Activated CD8-positive, alpha-beta memory T cell treated with anti-CD3 and anti-CD28 coated beads for 36 hours (primary cell): Measurements from ENCODE around the gene USP17L17. TPM values are rescaled to one million over a fixed set of nuclear protein-coding genes. Genes with fewer than 3 reads are reported as not detected.
"Not testable (repeated sequence)": the region's sequence is repeated elsewhere in the genome, so short reads cannot be mapped to it uniquely, and the experiment has no call there.

ENCODE experiments used
- CTCF ChIA-PET: fragments of 350-600 bp; sonication (Branson Sonifier 250); formaldehyde crosslinking; loops from one replicate; lab custom pipeline; 2021; ENCODE audit warnings: antibody characterized with exemption; lab: Charles Lee
- POLR2A ChIA-PET: fragments of 350-600 bp; sonication (Branson Sonifier 250); formaldehyde crosslinking; loops from one replicate; lab custom pipeline; 2021; ENCODE audit warnings: antibody characterized with exemption; lab: Charles Lee
- total RNA-seq, 2 experiments: library from RNA; stranded (reverse); gene quantifications; one replicate each; pipeline ENCODE4 v1.2.3, GENCODE V29; 2021

The USP17L17 gene, protein sequence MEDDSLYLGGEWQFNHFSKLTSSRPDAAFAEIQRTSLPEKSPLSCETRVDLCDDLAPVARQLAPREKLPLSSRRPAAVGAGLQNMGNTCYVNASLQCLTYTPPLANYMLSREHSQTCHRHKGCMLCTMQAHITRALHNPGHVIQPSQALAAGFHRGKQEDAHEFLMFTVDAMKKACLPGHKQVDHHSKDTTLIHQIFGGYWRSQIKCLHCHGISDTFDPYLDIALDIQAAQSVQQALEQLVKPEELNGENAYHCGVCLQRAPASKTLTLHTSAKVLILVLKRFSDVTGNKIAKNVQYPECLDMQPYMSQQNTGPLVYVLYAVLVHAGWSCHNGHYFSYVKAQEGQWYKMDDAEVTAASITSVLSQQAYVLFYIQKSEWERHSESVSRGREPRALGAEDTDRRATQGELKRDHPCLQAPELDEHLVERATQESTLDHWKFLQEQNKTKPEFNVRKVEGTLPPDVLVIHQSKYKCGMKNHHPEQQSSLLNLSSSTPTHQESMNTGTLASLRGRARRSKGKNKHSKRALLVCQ
- total RNA-seq: not detected

DNA sequence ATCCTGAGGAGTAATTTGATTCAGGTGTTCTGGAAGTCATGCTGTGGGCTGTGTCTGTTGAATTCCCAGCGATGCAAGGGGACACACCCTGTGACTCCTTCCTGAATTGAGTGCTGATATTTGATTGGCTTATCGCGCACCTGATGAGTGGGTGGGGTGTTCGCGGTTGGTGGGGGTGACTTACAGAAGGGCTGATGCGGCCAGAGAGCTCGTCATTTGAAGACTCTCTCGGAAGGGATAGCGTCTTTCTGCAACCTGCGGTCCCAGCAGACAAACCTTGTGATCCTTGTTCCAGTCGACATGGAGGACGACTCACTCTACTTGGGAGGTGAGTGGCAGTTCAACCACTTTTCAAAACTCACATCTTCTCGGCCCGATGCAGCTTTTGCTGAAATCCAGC is at the start of gene USP17L17:
USP17L17 (plus strand) TSS at position 301 of the 400 bp plus-strand sequence; CDS start at position 301, 0 bp downstream.
- POLR2A ChIA-PET, CTCF ChIA-PET: not testable (repeated sequence)

DNA sequence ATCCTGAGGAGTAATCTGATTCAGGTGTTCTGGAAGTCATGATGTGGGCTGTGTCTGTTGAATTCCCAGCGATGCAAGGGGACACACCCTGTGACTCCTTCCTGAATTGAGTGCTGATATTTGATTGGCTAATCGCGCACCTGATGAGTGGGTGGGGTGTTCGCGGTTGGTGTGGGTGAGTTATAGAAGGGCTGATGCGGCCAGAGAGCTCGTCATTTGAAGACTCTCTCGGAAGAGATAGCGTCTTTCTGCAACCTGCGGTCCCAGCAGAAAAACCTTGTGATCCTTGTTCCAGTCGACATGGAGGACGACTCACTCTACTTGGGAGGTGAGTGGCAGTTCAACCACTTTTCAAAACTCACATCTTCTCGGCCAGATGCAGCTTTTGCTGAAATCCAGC is 33.3 kb upstream of the USP17L17 start, which contains the start of gene USP17L10:
USP17L10 (plus strand) TSS at position 301 of the 400 bp plus-strand sequence; CDS start at position 301, 0 bp downstream.
- CTCF ChIA-PET, POLR2A ChIA-PET: not testable (repeated sequence)

DNA sequence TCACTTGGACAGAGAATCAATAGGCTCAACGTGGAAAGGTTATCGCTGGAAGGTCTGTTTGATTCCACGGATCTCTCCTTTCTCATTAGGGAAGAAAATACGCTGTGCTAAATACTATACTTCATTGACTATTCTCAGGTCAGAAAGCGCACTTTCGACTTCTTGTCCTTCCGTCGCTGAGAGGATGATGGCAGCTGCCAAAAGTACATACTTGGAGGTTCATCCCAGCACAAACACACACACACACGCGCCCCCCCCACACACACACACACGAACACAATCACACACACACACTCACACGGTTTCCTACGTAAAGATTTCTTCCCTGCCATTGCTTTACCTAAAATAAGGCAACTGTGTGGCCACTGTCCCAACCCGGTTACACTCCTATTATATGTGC is 29.0 kb upstream of the USP17L17 start:
- POLR2A ChIA-PET: not testable (repeated sequence)

DNA sequence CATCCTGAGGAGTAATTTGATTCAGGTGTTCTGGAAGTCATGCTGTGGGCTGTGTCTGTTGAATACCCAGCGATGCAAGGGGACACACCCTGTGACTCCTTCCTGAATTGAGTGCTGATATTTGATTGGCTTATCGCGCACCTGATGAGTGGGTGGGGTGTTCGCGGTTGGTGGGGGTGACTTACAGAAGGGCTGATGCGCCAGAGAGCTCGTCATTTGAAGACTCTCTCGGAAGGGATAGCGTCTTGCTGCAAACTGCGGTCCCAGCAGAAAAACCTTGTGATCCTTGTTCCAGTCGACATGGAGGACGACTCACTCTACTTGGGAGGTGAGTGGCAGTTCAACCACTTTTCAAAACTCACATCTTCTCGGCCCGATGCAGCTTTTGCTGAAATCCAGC is 28.6 kb upstream of the USP17L17 start, which contains the start of gene USP17L11:
USP17L11 (plus strand) TSS at position 301 of the 400 bp plus-strand sequence; CDS start at position 301, 0 bp downstream.
- CTCF ChIA-PET, POLR2A ChIA-PET: not testable (repeated sequence)

More for the DNA sequence above, 29.0 kb upstream of the USP17L17 start:
- CTCF ChIA-PET: not testable (repeated sequence)

DNA sequence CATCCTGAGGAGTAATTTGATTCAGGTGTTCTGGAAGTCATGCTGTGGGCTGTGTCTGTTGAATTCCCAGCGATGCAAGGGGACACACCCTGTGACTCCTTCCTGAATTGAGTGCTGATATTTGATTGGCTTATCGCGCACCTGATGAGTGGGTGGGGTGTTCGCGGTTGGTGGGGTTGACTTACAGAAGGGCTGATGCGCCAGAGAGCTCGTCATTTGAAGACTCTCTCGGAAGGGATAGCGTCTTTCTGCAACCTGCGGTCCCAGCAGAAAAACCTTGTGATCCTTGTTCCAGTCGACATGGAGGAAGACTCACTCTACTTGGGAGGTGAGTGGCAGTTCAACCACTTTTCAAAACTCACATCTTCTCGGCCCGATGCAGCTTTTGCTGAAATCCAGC is 23.8 kb upstream of the USP17L17 start, which contains the start of gene USP17L12:
USP17L12 (plus strand) TSS at position 301 of the 400 bp plus-strand sequence; CDS start at position 301, 0 bp downstream.
- CTCF ChIA-PET, POLR2A ChIA-PET: not testable (repeated sequence)

DNA sequence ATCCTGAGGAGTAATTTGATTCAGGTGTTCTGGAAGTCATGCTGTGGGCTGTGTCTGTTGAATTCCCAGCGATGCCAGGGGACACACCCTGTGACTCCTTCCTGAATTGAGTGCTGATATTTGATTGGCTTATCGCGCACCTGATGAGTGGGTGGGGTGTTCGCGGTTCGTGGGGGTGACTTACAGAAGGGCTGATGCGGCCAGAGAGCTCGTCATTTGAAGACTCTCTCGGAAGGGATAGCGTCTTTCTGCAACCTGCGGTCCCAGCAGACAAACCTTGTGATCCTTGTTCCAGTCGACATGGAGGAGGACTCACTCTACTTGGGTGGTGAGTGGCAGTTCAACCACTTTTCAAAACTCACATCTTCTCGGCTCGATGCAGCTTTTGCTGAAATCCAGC is 19.1 kb upstream of the USP17L17 start, which contains the start of gene USP17L13:
USP17L13 (plus strand) TSS at position 301 of the 400 bp plus-strand sequence; CDS start at position 301, 0 bp downstream.
- CTCF ChIA-PET, POLR2A ChIA-PET: not testable (repeated sequence)

DNA sequence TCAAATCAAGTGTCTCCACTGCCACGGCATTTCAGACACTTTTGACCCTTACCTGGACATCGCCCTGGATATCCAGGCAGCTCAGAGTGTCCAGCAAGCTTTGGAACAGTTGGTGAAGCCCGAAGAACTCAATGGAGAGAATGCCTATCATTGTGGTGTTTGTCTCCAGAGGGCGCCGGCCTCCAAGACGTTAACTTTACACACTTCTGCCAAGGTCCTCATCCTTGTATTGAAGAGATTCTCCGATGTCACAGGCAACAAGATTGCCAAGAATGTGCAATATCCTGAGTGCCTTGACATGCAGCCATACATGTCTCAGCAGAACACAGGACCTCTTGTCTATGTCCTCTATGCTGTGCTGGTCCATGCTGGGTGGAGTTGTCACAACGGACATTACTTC is 13.4 kb upstream of the USP17L17 start:
- CTCF ChIA-PET, POLR2A ChIA-PET: not testable (repeated sequence)

DNA sequence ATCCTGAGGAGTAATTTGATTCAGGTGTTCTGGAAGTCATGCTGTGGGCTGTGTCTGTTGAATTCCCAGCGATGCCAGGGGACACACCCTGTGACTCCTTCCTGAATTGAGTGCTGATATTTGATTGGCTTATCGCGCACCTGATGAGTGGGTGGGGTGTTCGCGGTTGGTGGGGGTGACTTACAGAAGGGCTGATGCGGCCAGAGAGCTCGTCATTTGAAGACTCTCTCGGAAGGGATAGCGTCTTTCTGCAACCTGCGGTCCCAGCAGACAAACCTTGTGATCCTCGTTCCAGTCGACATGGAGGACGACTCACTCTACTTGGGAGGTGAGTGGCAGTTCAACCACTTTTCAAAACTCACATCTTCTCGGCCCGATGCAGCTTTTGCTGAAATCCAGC is 9.6 kb upstream of the USP17L17 start, which contains the start of gene USP17L15:
USP17L15 (plus strand) TSS at position 301 of the 400 bp plus-strand sequence; CDS start at position 301, 0 bp downstream.
- POLR2A ChIA-PET, CTCF ChIA-PET: not testable (repeated sequence)

DNA sequence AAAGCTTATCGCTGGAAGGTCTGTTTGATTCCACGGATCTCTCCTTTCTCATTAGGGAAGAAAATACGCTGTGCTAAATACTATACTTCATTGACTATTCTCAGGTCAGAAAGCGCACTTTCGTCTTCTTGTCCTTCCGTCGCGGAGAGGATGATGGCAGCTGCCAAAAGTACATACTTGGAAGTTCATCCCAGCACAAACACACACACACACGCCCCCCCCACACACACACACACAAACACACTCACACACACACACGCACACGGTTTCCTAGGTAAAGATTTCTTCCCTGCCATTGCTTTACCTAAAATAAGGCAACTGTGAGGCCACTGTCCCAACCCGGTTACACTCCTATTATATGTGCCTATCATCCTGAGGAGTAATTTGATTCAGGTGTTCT is 5.2 kb upstream of the USP17L17 start:
- POLR2A ChIA-PET, CTCF ChIA-PET: not testable (repeated sequence)

DNA sequence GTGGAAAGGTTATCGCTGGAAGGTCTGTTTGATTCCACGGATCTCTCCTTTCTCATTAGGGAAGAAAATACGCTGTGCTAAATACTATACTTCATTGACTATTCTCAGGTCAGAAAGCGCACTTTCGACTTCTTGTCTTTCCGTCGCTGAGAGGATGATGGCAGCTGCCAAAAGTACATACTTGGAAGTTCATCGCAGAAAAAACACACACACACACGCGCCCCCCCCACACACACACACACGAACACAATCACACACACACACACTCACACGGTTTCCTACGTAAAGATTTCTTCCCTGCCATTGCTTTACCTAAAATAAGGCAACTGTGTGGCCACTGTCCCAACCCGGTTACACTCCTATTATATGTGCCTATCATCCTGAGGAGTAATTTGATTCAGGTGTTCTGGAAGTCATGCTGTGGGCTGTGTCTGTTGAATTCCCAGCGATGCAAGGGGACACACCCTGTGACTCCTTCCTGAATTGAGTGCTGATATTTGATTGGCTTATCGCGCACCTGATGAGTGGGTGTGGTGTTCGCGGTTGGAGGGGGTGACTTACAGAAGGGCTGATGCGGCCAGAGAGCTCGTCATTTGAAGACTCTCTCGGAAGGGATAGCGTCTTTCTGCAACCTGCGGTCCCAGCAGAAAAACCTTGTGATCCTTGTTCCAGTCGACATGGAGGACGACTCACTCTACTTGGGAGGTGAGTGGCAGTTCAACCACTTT is 4.4 kb downstream of the USP17L17 start, which contains the start of gene USP17L18:
USP17L18 (plus strand) TSS at position 678 of the 728 bp plus-strand sequence; CDS start at position 678, 0 bp downstream.
- CTCF ChIA-PET, POLR2A ChIA-PET: not testable (repeated sequence)

DNA sequence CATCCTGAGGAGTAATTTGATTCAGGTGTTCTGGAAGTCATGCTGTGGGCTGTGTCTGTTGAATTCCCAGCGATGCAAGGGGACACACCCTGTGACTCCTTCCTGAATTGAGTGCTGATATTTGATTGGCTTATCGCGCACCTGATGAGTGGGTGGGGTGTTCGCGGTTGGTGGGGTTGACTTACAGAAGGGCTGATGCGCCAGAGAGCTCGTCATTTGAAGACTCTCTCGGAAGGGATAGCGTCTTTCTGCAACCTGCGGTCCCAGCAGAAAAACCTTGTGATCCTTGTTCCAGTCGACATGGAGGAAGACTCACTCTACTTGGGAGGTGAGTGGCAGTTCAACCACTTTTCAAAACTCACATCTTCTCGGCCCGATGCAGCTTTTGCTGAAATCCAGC is 9.4 kb downstream of the USP17L17 start, which contains the start of gene USP17L19:
USP17L19 (plus strand) TSS at position 301 of the 400 bp plus-strand sequence; CDS start at position 301, 0 bp downstream.
- POLR2A ChIA-PET, CTCF ChIA-PET: not testable (repeated sequence)

DNA sequence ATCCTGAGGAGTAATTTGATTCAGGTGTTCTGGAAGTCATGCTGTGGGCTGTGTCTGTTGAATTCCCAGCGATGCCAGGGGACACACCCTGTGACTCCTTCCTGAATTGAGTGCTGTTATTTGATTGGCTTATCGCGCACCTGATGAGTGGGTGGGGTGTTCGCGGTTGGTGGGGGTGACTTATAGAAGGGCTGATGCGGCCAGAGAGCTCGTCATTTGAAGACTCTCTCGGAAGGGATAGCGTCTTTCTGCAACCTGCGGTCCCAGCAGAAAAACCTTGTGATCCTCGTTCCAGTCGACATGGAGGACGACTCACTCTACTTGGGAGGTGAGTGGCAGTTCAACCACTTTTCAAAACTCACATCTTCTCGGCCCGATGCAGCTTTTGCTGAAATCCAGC is 14.1 kb downstream of the USP17L17 start, which contains the start of gene USP17L20:
USP17L20 (plus strand) TSS at position 301 of the 400 bp plus-strand sequence; CDS start at position 301, 0 bp downstream.
- POLR2A ChIA-PET, CTCF ChIA-PET: not testable (repeated sequence)

DNA sequence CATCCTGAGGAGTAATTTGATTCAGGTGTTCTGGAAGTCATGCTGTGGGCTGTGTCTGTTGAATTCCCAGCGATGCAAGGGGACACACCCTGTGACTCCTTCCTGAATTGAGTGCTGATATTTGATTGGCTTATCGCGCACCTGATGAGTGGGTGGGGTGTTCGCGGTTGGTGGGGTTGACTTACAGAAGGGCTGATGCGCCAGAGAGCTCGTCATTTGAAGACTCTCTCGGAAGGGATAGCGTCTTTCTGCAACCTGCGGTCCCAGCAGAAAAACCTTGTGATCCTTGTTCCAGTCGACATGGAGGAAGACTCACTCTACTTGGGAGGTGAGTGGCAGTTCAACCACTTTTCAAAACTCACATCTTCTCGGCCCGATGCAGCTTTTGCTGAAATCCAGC is 18.9 kb downstream of the USP17L17 start, which contains the start of gene USP17L21:
USP17L21 (plus strand) TSS at position 301 of the 400 bp plus-strand sequence; CDS start at position 301, 0 bp downstream.
- POLR2A ChIA-PET, CTCF ChIA-PET: not testable (repeated sequence)

DNA sequence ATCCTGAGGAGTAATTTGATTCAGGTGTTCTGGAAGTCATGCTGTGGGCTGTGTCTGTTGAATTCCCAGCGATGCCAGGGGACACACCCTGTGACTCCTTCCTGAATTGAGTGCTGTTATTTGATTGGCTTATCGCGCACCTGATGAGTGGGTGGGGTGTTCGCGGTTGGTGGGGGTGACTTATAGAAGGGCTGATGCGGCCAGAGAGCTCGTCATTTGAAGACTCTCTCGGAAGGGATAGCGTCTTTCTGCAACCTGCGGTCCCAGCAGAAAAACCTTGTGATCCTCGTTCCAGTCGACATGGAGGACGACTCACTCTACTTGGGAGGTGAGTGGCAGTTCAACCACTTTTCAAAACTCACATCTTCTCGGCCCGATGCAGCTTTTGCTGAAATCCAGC is 23.6 kb downstream of the USP17L17 start, which contains the start of gene USP17L22:
USP17L22 (plus strand) TSS at position 301 of the 400 bp plus-strand sequence; CDS start at position 301, 0 bp downstream.
- POLR2A ChIA-PET, CTCF ChIA-PET: not testable (repeated sequence)

DNA sequence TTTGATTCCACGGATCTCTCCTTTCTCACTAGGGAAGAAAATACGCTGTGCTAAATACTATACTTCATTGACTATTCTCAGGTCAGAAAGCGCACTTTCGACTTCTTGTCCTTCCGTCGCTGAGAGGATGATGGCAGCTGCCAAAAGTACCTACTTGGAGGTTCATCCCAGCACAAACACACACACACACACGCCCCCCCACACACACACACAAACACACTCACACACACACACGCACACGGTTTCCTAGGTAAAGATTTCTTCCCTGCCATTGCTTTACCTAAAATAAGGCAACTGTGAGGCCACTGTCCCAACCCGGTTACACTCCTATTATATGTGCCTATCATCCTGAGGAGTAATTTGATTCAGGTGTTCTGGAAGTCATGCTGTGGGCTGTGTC is 28.0 kb downstream of the USP17L17 start:
- CTCF ChIA-PET, POLR2A ChIA-PET: not testable (repeated sequence)
